Subcutaneous adipose tissue (tissue), 4 donors: ENCODE data around the gene PIAS1. TPM values are rescaled to one million over a fixed set of nuclear protein-coding genes. Genes with fewer than 3 reads are reported as not detected.

Source experiments
- CTCF ChIP-seq: fragments of 450-650 bp; IDR thresholded peaks from one replicate; pipeline ENCODE4 v1.5.1; 2016; ENCODE audit warnings: low read depth, mild to moderate bottlenecking, control low read depth, antibody characterized with exemption, moderate library complexity
- total RNA-seq, 4 donors: library from RNA; depleted of rRNA; stranded (reverse); fragments of >200 nt; gene quantifications; one replicate each; pipeline ENCODE4 v1.1.0, GENCODE V29; 2016

The PIAS1 gene
- total RNA-seq, 4 donors from 2014 or later = 34.3 to 68.8 (median 45.4) TPM

- no peak for TF ChIP-seq CTCF
These were observed 100.9 kb downstream of the PIAS1 start for GRCh38 chr15:68154923-68155559.

GRCh38 chr15:68157074-68157473 lies 103.0 kb downstream of the PIAS1 start:
- no peak for TF ChIP-seq CTCF

- TF ChIP-seq CTCF = no peak
These were observed 104.0 kb downstream of the PIAS1 start for GRCh38 chr15:68158046-68158628.

- no peak for TF ChIP-seq CTCF
These were observed 109.1 kb downstream of the PIAS1 start for GRCh38 chr15:68163191-68163590.

GRCh38 chr15:68166847-68167246 lies 112.7 kb downstream of the PIAS1 start:
- TF ChIP-seq CTCF = no peak

- TF ChIP-seq CTCF = no peak
These were observed 119.0 kb downstream of the PIAS1 start for GRCh38 chr15:68173119-68173518.

GRCh38 chr15:68175526-68175925 lies 121.4 kb downstream of the PIAS1 start:
- TF ChIP-seq CTCF = no peak
